CD4-positive, alpha-beta T cell treated with Interleukin-4 for 1 hour (primary cell): ENCODE results near the gene DMXL1.
A peak's percentile ranks its signal among the peaks of the same experiment; 100 is the strongest.

Source experiments
- DNase-seq, 2 donors: peaks; one replicate each; pipeline ENCODE4 v3.0.0-alpha.2; 2020 to 2022

The DMXL1 gene, protein sequence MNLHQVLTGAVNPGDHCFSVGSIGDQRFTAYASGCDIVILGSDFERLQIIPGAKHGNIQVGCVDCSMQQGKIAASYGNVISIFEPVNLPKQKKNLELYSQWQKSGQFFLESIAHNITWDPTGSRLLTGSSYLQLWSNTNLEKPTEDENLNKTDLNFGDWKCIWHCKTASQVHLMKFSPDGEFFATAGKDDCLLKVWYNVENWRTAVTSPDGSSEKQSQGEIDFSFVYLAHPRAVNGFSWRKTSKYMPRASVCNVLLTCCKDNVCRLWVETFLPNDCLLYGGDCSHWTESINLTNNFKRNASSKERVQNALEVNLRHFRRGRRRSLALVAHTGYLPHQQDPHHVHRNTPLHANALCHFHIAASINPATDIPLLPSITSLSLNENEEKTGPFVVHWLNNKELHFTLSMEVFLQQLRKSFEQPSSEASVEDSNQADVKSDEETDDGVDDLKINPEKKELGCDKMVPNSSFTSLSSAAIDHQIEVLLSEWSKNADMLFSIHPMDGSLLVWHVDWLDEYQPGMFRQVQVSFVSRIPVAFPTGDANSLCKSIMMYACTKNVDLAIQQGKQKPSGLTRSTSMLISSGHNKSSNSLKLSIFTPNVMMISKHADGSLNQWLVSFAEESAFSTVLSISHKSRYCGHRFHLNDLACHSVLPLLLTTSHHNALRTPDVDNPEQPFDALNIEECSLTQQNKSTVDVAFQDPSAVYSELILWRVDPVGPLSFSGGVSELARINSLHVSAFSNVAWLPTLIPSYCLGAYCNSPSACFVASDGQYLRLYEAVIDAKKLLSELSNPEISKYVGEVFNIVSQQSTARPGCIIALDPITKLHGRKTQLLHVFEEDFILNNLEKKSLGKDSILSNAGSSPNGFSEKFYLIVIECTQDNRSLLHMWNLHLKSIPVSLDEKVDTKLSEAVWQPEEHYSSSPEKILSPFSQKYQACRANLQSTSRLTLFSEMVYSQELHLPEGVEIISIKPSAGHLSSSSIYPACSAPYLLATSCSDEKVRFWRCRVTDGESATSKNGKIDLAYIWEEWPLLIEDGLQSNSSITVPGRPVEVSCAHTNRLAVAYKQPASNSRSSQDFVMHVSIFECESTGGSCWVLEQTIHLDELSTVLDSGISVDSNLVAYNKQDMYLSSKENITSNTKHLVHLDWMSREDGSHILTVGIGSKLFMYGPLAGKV (N-terminal part only)

GRCh38 chr5:119070828-119071560, at the start of gene DMXL1:
Gene DMXL1, plus strand, starts transcription at chr5:119071087. Its CDS starts 483 bp downstream, at chr5:119071570.
- peak; percentile 99 for DNase-seq

GRCh38 chr5:119021149-119021732, 49.6 kb upstream of the DMXL1 start:
- no peak for DNase-seq

DNA sequence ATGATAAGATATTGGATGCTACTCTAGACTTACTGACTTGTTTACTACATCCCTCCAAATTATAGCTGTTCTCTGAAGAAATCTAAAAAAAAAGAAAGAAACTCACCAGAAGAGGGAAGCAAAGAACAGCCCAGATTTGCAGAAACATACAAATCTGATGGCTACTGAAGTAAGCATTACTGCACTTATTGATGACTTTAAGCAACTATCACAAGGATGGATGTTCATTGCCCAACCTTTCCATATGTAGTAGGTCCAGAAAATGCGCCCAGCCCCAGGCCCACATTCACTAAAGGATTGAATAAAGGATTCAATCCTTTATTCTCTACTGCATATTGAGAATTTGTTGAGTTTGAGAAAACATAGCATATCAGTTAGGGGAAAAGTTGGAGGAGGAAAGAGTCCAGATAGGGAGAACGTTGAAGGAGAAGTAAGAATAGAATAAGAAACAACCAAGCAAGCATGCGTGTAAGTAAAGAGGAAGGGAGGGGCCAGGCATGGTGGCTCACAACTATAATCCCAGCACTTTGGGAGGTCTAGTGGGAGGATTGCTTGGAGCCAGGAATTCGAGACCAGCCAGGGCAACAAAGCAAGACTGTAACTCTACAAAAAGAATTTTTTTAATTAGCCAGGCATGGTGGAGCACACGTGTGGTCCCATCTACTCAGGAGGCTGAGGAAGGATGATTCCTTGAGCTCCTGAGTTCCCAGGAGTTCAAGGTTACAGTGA, 48.7 kb upstream of the DMXL1 start:
- DNase-seq: peak in 1 of 2 donors; percentile 53

DNA sequence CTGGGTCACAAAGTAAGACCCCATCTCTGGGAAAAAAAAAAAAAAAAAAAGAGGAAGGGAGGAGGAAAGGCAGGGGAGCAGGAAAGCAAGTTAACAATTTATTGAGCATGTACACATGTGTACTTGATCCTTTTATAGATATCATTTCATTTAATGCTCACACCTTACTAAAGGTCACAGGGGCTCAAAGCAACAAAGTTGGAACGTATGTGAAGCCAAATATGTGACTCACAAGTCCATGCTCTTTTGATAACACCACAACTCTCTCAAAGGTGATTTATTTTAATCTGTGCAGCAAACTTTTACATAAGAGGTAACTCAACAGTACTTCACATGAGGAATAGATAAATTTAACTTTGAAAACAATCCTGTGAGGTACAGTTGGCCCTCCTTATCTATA, 48.1 kb upstream of the DMXL1 start:
- DNase-seq: no peak

GRCh38 chr5:119028575-119028974, 42.3 kb upstream of the DMXL1 start:
- DNase-seq: no peak

DNA sequence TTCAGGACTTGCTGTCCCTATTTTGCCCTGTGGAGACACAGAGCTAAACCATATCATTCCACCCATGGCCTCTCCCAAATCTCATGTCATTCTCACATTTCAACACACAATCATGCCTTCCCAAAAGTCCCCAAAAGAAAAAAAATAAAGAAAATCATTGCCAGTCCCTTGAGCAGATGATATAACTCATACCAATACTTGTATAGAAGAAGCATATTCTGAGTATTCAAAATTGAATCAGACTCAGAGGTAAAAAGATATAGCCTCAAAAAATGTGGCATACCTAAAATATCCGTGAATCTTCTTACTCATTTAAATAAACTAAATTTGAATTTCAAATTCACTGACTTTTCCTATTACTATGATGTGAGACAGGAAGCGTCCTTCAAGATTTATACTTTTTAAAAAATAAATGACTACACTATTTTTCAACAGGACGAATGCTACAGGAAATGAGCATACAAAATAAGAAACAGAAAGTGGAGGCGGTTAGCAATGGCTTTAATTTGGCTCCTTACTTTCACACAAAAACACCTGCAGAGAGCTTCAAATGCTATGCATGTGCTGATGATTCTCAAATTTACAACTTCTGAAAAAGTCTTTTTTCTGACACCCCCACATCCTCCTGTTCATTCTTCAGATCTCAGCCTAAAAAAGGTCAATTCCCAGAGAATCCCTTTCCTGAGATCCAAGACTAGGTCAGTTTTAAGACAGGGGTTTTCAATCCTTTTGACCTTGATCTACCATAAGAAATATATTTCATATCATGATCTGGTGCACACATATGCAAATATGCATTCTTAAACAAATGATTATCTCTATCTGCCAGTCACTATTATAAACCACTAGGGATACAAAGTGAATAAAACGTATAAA, 39.6 kb upstream of the DMXL1 start:
- DNase-seq: peak in 1 of 2 donors; percentile 29

DNA sequence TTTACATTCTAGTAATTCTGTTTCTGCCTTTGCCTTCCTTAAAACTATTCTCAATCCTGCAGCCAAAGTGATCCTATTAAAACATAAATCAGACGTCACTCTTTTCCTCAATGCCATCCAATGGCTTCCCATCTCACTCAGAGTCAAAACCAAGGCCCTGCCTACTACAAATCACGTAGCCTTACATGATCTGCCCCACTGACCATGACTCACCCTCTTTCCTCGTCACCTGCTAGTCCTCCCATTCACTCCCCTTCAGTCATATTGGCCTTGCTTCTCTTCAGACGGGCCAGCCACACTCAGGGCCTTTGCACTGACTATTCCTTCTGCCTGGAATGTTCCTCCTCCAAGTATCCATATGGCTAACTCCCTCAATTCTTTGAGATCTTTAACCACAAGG, 39.0 kb upstream of the DMXL1 start:
- DNase-seq: peak in 1 of 2 donors; percentile 36

GRCh38 chr5:119032656-119033055, 38.2 kb upstream of the DMXL1 start:
- DNase-seq: no peak

- no peak for DNase-seq
These were observed 37.8 kb upstream of the DMXL1 start for GRCh38 chr5:119033135-119033534.

GRCh38 chr5:119036101-119036762, 34.7 kb upstream of the DMXL1 start:
- DNase-seq: no peak

- DNase-seq: no peak
These were observed 33.2 kb upstream of the DMXL1 start for GRCh38 chr5:119037496-119038215.

DNA sequence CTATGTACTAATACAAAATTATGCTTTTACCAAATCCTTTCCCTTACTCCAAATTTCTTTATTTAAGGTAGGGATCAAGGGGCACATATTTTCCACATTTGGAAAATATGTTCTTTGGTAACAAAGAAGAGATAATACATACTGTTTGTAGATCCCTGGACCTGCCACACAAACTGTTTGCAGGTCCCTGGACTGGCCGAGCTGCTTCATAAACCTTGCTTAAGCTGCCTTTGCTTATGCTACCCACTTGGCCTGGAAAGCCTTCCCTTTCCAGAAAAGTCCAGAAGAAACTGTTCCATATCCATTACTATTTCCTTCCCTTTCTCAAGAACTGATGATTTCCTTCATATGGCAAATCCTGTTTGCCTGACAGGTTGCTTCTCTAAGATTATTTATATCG, 22.6 kb upstream of the DMXL1 start:
- no peak for DNase-seq

- no peak for DNase-seq
These were observed 20.9 kb upstream of the DMXL1 start for GRCh38 chr5:119049824-119050449.

DNA sequence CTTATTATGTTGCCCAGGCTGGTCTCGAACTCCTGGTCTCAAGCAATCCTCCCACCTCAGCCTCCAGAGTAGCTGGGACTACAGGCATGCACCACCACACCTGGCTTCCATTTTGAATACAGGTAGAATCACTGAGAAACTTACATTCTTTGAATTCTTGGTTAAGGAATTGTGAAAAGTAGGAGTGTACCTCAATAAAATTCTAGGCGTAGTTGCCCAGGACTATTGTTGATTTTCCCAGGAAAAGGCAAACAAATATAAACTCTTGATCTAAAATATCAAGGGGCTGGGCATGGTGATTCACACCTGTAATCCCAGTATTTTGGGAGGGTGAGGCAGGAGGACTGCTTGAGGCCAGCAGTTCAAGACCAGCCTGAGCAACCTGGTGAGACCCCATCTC, 16.8 kb upstream of the DMXL1 start:
- DNase-seq: no peak

GRCh38 chr5:119055294-119055693, 15.6 kb upstream of the DMXL1 start:
- DNase-seq: no peak

- DNase-seq: no peak
These were observed 11.8 kb upstream of the DMXL1 start for GRCh38 chr5:119058979-119059529.

- DNase-seq: no peak
These were observed 11.1 kb upstream of the DMXL1 start for GRCh38 chr5:119059740-119060255.
